ENCODE data around the gene MEGF9.

DNA sequence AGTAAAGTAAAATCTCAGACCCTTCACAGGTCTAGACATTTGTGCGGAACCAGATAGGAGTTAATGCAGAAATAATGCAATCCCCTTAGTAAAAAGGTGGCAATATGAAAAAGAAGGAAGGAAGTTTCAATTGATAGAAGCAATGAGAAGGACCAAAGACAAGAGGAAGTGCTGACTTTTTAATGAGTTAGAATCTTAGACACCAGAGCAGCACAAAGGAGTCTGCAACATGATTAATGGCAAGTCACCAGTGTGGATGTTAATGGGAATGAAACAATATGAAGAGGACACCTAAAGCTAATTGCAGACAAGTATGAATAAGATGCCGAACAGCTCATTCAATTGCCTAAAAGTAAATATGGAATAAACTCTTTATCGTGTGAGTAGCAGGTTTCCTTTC, 50.9 kb downstream of the MEGF9 start:
- no peak for TF ChIP-seq EZH2 (IDR thresholded peaks at IDR 0.05; ENCODE audit: insufficient read depth, low read length)
- TF ChIP-seq, protein P1, sequence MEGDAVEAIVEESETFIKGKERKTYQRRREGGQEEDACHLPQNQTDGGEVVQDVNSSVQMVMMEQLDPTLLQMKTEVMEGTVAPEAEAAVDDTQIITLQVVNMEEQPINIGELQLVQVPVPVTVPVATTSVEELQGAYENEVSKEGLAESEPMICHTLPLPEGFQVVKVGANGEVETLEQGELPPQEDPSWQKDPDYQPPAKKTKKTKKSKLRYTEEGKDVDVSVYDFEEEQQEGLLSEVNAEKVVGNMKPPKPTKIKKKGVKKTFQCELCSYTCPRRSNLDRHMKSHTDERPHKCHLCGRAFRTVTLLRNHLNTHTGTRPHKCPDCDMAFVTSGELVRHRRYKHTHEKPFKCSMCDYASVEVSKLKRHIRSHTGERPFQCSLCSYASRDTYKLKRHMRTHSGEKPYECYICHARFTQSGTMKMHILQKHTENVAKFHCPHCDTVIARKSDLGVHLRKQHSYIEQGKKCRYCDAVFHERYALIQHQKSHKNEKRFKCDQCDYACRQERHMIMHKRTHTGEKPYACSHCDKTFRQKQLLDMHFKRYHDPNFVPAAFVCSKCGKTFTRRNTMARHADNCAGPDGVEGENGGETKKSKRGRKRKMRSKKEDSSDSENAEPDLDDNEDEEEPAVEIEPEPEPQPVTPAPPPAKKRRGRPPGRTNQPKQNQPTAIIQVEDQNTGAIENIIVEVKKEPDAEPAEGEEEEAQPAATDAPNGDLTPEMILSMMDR (IDR thresholded peaks at IDR 0.05; ENCODE audit: insufficient read depth, low read depth, low read length): no peak

Measured in astrocyte (in vitro differentiated cells and primary cell).